ENCODE results near the gene RAB11FIP4. TPM values are rescaled to one million over a fixed set of nuclear protein-coding genes. Genes with fewer than 3 reads are reported as not detected.

The RAB11FIP4 gene
- total and polyA plus RNA-seq, 2 donors (not counting 1 experiment from before 2014, with no cell fraction given) = 17.0 to 70.5 TPM

GRCh38 chr17:31378638-31379037 lies 12.8 kb upstream of the RAB11FIP4 start:
- Histone ChIP-seq H2AFZ (ENCODE audit: insufficient read depth, low read depth, low read length, poor library complexity, severe bottlenecking) (no peak overlapping the region), H3K9ac (ENCODE audit: low read length) (no peak overlapping the region), H3K4me3 (ENCODE audit: control extremely low read depth in 1 of 5, extremely low read depth in 1 of 5, insufficient read depth in 1 of 5, low read depth in 2 of 5, low read length in 4 of 5) (no peak overlapping the region), H3K36me3 (replicated peaks in 1 of 2; ENCODE audit: control extremely low read depth in 1 of 2, control insufficient read depth in 1 of 2, extremely low read depth in 1 of 2, insufficient read depth in 2 of 2, low read length in 1 of 2) (no peaks in the 10 kb centered on the region), H3K4me2 (replicated peaks; ENCODE audit: low read depth, low read length, poor library complexity, severe bottlenecking) (no peak overlapping the region), H3K27me3 (replicated peaks in 1 of 4; ENCODE audit: control extremely low read depth in 1 of 4, control insufficient read depth in 3 of 4, insufficient read depth in 4 of 4, low read length in 3 of 4) (no peaks in the 10 kb centered on the region), H4K20me1 (ENCODE audit: control insufficient read depth, insufficient read depth, low read length, poor library complexity, severe bottlenecking) (no peaks in the 10 kb centered on the region), H3K27ac (ENCODE audit: low read length in 2 of 2) (no peak overlapping the region), H3K9me3 (ENCODE audit: control extremely low read depth in 1 of 3, control insufficient read depth in 2 of 3, insufficient read depth in 1 of 3, low read length in 2 of 3) (no peaks in the 10 kb centered on the region), H3K79me2 (ENCODE audit: control insufficient read depth, insufficient read depth, low read length) (no peaks in the 10 kb centered on the region), H3K4me1 (ENCODE audit: control insufficient read depth in 2 of 2, insufficient read depth in 2 of 2, low read length in 2 of 2) (peaks cover 0 to 5% of the 10 kb centered on the region in 2 donors)
- ChIA-PET CTCF (interaction anchor here (1.2 to 1.7 kb wide), 3 partner anchors 11 to 464 kb away, joined by 4 read pairs; no protein-coding TSS in a partner anchor), POLR2A (no interaction called here)
- TF ChIP-seq EZH2 (IDR thresholded peaks at IDR 0.05; ENCODE audit: borderline replicate concordance, insufficient read depth, low read depth, low read length, poor library complexity, severe bottlenecking) (no peak), CTCF (IDR thresholded peaks at IDR 0.05) (no peak)
- Mint-ChIP-seq H3K9me3 (ENCODE audit: insufficient read depth) (no peaks in the 10 kb centered on the region), H3K27ac (no peak overlapping the region), H3K4me1 (peaks cover 6% of the 10 kb centered on the region), H3K27me3 (no peaks in the 10 kb centered on the region), H3K4me3 (no peak overlapping the region)
- no peak for ATAC-seq (ENCODE audit: low read depth)
- no peak for DNase-seq
- intact Hi-C loops (cut with micrococcal nuclease) = loop anchor here (10.0 kb wide), 1 partner anchor 284 kb away; the partner anchor contains the start of gene NF1

- no peak for ATAC-seq (ENCODE audit: low read depth)
- CTCF ChIA-PET = interaction anchor here (0.7 to 1.7 kb wide), 2 partner anchors 417 to 463 kb away, joined by 4 read pairs; no protein-coding TSS in a partner anchor
- Mint-ChIP-seq H3K27ac (no peak overlapping the region), H3K9me3 (ENCODE audit: insufficient read depth) (no peaks in the 10 kb centered on the region), H3K4me1 (no peaks in the 10 kb centered on the region), H3K27me3 (no peaks in the 10 kb centered on the region), H3K4me3 (no peak overlapping the region)
- Histone ChIP-seq H3K27me3 (replicated peaks in 1 of 4; ENCODE audit: control extremely low read depth in 1 of 4, control insufficient read depth in 3 of 4, insufficient read depth in 4 of 4, low read length in 3 of 4) (no peaks in the 10 kb centered on the region), H3K36me3 (replicated peaks in 1 of 2; ENCODE audit: control extremely low read depth in 1 of 2, control insufficient read depth in 1 of 2, extremely low read depth in 1 of 2, insufficient read depth in 2 of 2, low read length in 1 of 2) (no peaks in the 10 kb centered on the region), H2AFZ (ENCODE audit: insufficient read depth, low read depth, low read length, poor library complexity, severe bottlenecking) (no peak overlapping the region), H3K4me2 (replicated peaks; ENCODE audit: low read depth, low read length, poor library complexity, severe bottlenecking) (no peak overlapping the region), H4K20me1 (ENCODE audit: control insufficient read depth, insufficient read depth, low read length, poor library complexity, severe bottlenecking) (no peaks in the 10 kb centered on the region), H3K4me3 (ENCODE audit: control extremely low read depth in 1 of 5, extremely low read depth in 1 of 5, insufficient read depth in 1 of 5, low read depth in 2 of 5, low read length in 4 of 5) (no peak overlapping the region), H3K79me2 (ENCODE audit: control insufficient read depth, insufficient read depth, low read length) (no peaks in the 10 kb centered on the region), H3K27ac (ENCODE audit: low read length in 2 of 2) (no peak overlapping the region), H3K4me1 (ENCODE audit: control insufficient read depth in 2 of 2, insufficient read depth in 2 of 2, low read length in 2 of 2) (no peaks in the 10 kb centered on the region), H3K9ac (ENCODE audit: low read length) (no peak overlapping the region), H3K9me3 (ENCODE audit: control extremely low read depth in 1 of 3, control insufficient read depth in 2 of 3, insufficient read depth in 1 of 3, low read length in 2 of 3) (no peaks in the 10 kb centered on the region)
- intact Hi-C loops (cut with micrococcal nuclease) = loop anchor here (10.0 kb wide), 1 partner anchor 285 kb away; the partner anchor contains the start of gene NF1
- WGBS (ENCODE audit: insufficient coverage) = no CpG with 5 or more reads among the region's 1 CpG
- TF ChIP-seq EZH2 (IDR thresholded peaks at IDR 0.05; ENCODE audit: borderline replicate concordance, insufficient read depth, low read depth, low read length, poor library complexity, severe bottlenecking) = no peak
- no peak for TF ChIP-seq CTCF (IDR thresholded peaks at IDR 0.05)
- POLR2A ChIA-PET = interaction anchor here (0.7 kb wide), 1 partner anchor 143 kb away, joined by 5 read pairs; no protein-coding TSS in a partner anchor
- no peak for DNase-seq
These were observed 11.8 kb upstream of the RAB11FIP4 start for GRCh38 chr17:31379597-31380205.
